GM18858 (cell line): Measurements from ENCODE around the gene SPRED1.

Experiments used
- ATAC-seq: cut with Tn5 transposase; IDR thresholded peaks from one replicate; pipeline ENCODE4 v1.9.1; 2021; ENCODE audit not compliant: unreplicated experiment

SPRED1 gene

DNA sequence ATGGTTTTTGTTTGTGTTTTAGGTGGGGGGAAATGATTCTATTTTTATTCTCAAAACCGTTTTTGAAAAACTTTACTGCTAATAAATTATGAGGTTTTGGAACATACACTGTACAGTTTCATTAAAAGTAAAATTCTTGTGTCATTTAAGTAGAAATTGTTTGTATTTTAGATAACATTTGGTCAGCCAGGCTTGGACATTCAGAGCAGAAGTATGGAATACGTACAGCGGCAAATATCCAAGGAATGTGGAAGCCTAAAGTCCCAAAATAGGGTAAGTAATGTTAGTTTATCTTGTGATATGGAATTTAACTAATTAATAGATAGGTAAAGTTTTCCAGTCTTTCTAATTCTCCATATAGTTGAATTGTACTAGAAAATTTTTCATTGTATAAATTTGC, 96.6 kb downstream of the SPRED1 start:
- ATAC-seq = no peak

GRCh38 chr15:38351466-38351865, 98.8 kb downstream of the SPRED1 start:
- ATAC-seq = no peak

DNA sequence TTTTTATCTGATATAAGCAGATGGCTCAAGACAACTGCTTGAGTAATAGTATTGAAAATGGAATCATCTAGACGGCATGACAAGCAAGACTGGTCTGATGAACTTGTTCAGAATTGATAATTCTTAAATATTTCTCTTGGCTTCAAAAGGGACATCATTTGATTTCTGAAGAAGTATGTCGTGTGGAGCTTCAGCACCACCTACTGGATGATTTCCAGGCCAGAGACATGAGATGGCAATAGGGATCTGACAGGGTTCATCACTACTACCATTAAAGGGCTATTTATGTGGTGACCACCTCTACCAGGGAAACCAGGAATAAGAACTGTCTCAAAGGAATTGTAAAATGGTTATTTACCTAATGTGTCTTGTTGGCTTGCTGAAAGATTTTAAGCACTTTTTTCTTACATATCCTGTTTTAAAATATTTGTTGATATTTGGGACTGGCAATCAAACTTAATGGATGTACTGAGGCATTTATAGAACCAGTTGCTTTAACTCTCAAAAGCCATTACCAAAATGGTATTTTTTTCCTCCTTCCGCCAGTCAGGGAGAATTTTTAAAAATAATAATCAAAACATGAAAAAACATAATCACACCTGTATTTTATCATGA, 101.8 kb downstream of the SPRED1 start:
- peak; percentile 53 for ATAC-seq

GRCh38 chr15:38362355-38362754, 109.7 kb downstream of the SPRED1 start:
- ATAC-seq = no peak

DNA sequence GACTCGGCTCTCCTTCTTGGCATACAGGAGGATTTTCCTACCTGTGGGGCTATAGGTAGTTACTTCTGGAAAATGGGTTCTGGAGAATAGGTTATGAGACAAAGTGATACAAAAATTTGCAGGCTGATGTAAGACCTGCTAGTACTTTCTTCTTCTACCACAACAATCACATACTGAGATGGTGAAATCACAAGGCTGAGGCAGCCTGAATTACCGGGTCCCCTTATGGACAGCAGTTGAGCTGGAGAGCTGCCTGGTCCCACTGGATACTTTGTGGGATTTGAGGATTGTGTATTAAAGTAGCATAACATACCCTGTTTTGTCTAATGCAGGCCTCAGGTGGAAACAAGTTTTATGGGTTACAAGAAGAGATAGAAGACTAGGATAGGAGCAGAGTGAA, 114.8 kb downstream of the SPRED1 start:
- no peak for ATAC-seq

DNA sequence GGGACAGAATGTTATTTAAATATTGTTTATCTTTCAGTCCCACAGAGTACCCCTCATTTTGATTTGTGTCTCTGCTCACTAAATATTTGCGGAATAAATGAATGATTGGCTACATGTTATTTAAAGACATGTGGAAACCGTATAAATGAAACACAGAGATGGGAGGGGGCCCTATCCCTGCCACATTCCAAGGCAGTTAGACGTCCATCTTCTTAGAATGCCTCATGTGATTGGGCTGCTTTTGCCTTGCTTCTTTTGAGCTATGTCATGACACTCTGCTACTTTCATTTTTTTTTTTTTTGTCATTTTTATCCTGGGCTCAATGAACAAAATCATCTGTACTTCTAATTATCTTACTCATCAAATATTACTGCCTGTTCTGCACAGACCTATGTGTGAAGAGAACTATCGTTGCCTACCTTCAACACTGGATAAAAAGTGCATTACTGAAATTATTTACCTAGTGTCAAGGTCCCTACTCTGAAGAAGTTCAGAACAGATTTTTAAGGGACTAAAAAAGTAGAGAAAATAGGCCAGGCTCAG, 117.4 kb downstream of the SPRED1 start:
- ATAC-seq = no peak

- ATAC-seq = no peak
Observed at GRCh38 chr15:38373016-38373415, 120.4 kb downstream of the SPRED1 start.

GRCh38 chr15:38374029-38374428, 121.4 kb downstream of the SPRED1 start:
- no peak for ATAC-seq

DNA sequence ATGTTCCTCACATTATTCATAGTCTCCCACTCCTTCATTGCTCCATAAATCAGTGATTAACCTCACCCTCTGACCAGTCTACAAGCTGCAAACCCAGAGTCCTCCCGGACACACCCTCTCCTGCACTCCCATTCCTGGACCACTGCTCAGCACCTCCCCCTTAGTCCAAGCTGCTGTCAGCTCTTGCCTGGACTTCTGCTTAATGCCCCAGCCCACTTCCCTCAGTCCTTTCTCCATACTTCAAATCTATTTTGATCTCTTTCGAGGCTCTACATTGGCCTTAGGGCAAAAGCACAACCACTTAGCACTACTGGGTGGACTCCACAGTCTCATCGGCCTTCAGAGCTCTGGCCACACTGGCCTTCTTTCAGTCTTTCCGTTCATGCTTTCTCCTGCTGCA, 121.9 kb downstream of the SPRED1 start:
- no peak for ATAC-seq

- ATAC-seq = no peak
Observed at GRCh38 chr15:38376081-38376480, 123.4 kb downstream of the SPRED1 start.

DNA sequence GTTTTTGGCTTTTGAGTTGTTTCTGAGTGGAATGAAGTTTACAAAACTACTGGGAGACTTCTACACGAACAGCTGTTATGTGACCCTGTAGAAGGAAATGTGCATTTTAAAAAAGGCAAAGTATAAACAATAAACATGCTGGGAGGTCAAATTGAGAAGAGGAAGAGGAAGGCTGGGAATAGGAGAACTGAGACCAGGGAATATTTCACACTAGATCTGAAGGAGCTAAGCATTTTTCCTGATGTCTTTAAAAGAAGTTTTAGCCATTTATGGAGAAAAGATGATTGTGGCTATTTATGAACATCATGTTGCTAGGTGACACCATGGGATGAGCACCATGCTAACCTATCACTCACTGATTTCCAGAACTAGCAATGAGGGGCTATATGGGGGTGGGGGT, 125.0 kb downstream of the SPRED1 start:
- ATAC-seq = no peak

DNA sequence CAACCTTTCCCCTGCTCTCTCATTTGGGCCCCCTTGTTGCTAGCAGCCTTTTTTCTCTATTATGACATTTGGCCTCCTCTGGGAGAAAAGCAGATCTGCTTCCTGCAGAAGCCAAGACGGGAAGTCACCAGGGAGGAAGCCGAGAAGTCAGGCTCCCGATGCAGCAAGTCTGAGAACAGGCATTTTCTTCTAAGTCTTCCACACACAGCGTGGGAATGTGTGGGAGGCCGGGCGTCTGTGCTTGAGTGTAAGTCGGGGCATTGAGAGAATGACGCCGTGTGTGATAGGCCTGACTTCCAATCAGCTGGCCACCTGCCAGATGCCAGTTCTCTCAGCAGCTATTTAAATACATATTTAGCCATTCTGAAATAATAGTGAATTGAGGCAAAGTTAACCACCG, 125.5 kb downstream of the SPRED1 start:
- no peak for ATAC-seq

DNA sequence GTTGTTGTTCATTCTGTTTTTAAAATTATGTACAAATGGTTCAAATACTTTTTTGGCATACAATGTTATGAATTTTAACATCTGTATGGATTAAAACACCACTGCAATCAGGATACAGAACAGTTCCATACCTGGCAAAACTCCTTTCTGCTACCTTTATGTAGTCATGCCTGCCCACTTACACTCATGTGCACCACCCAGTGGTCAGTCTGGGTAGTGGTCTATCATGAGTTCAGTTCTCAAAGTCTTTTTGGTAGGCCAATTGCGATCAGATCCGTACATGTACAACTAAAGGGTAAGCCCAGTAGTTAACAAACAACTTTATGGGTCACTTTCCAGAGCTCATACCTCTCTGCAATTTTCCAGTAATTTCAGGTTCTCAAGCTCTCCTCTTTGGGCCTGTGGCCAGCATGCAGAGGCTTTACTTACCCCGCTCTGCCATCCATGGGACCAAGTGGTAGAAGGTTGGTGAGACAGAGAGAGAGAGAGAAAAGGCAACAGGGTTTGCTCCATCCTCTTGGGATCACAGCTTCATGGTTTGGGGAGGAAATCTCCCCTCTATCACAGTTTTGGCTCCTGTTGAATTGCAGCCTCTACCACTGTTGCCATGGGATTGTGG, 137.4 kb downstream of the SPRED1 start:
- peak; percentile 68 for ATAC-seq

DNA sequence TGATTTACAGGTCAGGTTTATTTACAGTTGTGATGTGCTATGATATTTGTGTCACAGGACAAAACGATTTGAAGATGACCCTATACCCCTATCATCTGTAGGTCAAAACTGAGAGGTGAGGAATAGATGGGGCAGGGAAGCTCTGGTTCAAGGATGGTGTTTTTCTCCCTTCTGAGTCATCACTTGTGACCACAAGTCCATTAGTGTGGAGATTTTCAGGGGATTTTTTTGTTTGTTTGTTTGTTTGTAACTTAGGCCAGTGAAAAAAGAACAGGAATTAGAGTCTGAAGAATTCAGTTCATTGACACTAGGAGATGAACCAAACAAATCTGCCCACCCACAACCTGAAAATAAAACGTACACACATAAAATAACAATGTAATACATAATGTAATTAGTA, 138.6 kb downstream of the SPRED1 start:
- no peak for ATAC-seq

DNA sequence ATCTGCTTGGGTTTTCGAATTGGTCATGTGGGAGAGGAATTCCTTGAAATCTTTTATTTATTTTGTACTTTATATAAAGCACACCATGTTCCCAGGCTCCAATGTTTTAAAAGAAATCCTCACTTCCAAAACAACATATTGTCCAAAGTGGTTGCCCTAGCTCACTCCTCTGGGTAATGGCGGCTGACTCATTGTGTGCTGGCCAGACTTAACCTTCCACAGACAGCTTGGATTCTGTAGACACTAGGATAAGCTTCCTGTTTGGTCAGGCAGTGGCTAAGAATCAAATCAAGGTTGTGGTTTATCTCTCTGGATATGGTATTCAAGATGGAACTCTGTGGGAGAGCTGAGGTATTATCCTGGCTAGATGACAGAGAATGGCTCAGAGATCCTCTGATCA, 145.5 kb downstream of the SPRED1 start:
- ATAC-seq = no peak

- no peak for ATAC-seq
Observed at GRCh38 chr15:38401106-38401505, 148.5 kb downstream of the SPRED1 start.

- ATAC-seq = no peak
Observed at GRCh38 chr15:38401701-38402100, 149.1 kb downstream of the SPRED1 start.

- no peak for ATAC-seq
Observed at GRCh38 chr15:38406436-38406835, 153.8 kb downstream of the SPRED1 start.
